T1000 (cell line): ENCODE measurements around the gene RALGAPA1.
"Not testable (repeated sequence)": the region's sequence is repeated elsewhere in the genome, so short reads cannot be mapped to it uniquely, and the experiment has no call there.

ENCODE experiments used
- DNase-seq: peaks from one replicate; lab custom pipeline; 2025; ENCODE audit warnings: mixed read lengths; lab: John Stamatoyannopoulos, UW

The RALGAPA1 gene

DNA sequence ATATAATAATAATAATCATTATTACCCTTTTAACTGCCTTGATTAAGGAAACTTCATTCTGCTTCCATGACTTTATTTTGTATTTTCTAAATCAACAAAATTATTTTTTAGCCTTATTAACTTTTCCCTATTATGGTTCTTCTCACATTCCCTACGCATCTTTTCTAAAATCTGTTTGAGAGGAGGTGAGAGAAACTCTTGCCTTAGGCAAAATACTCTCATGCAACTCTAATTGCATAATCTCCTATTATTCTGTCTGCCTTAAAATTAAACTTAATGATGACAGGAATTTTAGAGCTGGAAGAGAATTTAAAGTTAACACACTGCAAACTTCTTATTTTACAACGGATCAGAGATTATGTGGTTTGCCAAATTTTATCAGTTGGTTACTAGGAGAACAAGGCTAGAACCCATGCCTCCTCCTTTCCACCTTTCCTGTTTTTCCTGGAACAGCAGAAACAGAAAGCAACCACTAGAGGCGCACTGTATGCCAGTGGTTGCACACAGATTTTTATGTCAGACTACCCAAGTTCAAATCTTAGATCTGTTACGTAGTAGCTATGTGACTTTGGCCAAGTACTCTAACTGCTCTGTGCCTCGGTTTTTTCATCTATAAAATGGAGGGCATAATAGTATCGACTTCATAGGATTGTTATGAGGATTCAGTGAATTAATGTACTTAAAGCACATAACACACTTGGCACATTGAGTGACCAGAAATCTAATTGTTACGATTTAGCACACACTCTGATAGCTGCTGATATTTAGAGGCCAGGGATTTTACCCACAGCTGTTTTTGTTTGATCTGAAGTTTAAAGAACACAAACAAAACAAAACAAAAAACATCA, 12.7 kb upstream of the RALGAPA1 start:
- no peak for DNase-seq

DNA sequence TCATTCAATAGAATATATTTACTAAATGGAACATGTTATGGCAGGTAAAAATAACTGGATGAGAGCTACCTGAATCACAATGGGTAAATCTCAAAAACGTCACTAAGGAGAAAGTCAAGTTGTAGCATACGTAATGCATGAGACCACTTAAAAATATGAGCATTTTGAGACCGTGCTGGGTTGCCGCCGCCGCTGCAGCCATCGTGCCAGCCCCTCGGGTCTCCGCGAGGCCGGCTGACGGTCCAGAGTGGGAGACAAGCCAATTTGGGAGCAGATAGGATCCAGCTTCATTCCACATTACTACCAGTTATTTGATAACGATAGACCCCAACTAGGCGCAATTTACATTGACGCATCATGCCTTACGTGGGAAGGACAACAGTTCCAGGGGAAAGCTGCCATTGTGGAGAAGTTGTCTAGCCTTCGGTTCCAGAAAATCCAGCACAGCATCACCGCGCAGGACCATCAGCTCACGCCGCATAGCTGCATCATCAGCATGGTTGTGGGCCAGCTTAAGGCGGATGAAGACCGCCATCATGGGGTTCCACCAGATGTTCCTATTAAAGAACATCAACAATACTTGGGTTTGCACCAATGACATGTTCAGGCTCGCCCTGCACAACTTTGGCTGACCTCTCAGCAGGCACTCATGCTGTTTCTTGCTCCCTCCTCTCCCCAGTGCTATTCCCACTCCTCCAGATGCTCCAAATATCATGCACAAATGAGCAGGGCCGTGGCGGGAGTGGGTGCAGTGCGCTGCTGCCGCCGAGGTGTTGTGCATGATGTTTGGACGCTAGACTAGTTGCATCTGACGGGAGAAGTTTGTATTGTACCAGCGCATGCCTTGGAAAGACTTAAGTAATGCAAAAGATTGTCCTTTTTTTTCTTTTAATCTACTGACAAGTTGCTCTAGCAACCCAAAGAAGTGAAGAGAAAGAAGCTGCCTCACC, 10.8 kb upstream of the RALGAPA1 start:
- DNase-seq: no peak

DNA sequence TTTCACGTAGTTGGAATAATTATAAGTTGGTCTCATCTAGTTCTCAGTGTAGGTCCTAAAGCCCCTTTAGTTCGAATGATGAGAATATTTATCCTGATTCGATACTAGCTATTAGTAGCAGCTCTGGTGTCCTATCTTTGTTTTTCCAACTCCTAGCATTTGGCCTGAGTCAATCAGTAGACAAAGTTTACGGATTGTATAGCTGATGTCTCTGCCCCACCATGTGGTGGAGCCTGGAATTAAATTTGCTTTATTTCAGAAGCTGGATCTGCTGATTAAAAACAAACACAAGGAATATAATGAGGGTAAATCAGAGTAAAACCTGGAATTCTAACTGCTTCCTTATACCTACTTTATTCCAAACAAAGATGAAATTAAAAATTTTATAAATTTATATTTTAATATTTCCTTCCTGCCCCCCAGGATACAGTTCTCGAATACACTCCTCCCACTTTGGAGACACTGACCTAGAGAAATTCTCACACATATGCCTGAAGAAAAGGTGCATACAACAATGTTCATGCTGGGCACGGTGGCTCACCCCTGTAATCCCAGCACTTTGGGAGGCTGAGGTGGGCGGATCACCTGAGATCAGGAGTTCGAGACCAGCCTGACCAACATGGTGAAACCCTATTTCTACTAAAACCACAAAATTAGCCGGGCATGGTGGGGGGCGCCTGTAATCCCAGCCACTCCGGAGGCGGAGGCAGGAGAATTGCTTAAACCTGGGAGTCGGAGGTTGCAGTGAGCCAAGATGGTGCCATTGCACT, 9.4 kb upstream of the RALGAPA1 start:
- DNase-seq: no peak

DNA sequence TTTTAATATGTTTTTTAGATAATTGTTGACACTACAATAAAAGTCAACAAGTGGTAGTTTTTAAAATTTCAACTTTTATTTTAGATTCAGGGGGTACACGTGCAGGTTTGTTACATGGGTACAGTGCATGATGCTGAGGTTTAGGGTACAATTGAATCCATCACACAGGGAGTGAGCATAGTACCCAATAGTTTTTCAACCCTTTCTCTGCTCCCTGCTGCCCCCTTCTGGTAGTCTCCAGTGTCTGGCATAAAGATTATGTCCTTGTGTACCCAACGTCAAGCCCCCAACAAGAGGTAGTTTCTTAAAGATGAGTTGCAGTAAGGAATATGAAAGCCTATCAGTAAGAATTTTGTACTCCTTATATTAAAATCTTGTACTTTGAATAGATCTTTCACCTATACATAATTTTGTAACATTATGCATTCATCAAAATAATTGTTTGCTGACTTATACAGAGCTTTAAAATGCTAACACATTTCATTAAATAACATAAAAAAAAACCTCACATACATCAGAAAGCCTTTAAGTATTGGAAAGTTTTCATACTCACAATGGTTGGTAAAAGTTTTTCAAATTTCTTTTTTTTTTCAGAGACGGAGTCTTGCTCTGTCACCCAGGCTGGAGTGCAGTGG, 5.4 kb upstream of the RALGAPA1 start:
- no peak for DNase-seq

DNA sequence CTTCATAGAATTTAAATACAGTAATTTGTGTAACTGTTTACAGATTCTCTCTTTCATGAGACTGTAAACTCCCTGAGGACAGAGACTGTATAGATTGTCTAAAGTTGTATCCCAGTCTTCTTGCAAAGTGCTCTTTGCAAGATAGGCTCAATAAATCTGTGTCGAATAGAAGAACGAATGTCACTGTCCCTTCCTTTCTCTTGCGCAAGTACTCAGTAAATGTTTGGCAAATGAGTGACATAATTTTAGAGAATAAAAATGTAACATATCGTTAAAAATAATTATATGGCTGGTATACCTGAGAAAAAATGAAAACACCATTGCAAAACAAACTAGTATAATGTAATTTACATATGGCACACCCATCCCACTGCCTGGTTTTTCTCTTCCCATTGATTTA, 1.9 kb upstream of the RALGAPA1 start:
- DNase-seq: no peak

DNA sequence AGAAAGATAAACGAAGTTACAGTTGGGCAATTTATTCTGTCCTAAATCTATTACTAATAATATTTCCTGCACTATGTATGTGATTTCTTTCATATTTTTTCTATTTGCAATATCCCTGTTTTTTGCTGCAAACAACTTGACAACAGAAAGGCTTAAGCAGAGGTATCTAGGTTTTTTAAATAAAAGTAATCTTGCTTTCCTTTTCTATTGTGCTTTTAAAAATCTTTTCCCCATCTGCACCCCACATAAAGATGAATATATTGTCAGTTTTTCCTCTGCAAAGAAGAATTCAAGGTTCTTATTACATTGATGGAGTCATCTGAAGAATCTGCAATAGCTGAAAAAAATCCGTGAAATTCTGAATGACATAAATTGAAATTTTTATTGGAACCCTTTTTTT, 502 bp upstream of the RALGAPA1 start:
- DNase-seq: no peak

DNA sequence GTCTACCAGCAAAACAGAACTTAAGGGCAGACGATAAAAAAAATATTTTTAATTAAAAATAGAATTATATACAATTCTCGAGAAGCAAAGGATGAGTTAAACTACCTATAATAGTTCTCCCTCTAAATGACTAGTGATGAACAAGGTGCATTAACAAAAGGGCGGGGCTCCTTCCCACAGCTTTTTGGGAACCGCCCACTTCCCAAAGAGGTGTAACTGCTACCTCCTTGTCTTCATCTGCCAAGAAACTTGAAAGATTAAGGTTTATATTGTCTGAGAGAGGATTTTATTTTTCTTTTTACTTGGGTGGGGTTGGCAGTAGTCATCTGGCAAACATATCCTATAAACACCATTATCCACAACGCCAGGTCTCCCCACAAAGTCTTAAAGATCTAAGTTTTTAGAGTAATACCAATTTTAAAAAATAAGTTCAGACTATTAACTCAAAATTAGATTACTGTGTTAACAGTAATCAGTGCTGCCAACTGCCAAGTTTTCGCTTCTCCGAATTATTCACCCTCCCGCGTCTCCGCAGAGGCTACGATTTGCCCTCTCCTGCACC, 938 bp downstream of the RALGAPA1 start:
- DNase-seq: no peak

DNA sequence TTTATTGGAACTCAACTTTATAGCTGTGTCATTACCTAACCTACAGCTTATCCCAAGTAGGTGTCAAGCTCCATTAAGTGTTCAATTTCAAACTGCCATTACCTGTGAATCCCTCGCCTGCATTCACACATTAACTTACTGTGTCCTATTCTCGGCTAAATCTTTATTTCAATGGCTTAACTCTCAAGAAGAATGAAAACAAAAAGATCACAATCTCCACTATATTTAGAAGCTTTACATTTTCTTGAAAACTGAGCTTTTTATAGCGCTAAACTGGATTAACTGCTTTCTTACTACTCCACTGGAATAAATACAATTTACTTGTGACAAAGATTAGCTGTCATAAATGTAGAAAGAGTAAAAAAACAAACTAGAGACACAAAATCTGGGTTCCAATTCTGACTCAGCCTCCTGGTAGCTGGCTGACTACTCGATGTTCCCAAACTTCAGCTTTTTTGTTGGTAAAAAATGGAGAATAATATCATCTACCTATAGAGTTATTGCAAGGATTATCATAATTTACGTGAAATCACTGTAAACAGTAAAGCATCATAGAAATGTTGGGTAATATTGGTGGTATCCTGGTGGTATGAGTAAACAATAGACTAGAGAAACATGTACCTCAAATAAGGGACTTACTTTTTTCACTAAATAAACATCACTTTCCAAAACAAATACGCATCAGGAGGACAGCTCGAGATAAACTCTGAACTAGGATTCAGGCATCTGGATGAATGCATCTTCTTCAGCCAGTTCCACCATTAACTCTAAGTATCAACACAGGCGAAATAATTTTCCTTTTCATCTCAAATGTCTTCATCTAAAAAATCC, 1.7 kb downstream of the RALGAPA1 start:
- no peak for DNase-seq

DNA sequence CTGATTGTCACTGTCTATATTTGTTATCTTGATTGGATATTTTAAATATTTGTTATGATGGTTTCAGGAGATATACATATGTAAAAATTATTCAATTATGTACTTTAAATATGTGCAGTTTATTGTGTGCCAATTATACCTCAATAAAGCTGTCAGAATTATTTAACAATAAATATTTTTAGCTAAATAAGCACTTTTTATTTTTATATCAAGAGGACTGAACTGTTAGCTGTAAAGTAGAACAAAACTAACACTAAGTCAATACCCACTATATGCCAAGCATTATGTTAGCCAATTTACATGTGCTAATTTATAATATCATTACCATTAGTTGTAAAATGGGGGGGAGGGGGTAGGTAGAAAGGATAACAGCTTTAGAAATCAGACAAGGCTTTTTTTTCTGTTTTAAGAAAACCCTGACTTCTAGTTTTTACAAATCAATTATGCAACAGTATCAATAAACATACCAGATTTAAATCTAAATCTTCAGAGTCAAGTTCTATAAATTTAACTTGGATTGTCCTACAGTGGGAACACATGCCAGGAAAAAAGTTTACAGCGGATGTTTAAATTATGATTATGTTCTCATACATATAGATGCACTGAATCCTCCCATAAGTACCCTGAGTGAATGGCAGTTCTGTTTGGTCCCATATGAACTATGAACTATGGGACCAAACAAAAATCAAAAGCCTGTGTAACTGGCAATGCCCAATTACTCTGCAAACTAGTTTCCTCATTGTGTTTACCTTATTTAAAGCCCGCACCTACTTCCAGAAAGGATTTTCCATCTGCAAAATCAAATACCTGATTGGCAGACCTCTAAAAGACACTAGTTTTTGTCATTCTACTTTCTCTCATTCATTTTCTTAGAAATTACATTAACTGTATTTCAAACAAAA, 2.8 kb downstream of the RALGAPA1 start:
- no peak for DNase-seq

DNA sequence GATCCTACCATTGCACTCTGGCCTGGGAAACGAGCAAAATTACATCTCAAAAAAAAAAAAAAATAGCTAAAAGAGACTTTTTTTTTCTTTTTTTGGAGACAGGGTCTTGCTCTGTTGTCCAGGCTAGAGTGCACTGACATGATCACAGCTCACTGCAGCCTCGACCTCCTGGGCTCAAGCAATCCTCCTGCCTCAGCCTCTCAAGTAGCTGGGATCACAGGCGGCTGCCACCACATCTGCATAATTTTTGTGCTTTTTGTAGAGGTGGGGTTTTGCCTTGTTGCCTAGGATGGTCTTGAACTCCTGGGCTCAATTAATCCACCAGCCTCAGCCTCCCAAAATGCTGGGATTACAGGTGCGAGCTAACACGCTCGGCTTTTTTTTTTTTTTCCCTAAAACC, 11.3 kb downstream of the RALGAPA1 start:
- no peak for DNase-seq

DNA sequence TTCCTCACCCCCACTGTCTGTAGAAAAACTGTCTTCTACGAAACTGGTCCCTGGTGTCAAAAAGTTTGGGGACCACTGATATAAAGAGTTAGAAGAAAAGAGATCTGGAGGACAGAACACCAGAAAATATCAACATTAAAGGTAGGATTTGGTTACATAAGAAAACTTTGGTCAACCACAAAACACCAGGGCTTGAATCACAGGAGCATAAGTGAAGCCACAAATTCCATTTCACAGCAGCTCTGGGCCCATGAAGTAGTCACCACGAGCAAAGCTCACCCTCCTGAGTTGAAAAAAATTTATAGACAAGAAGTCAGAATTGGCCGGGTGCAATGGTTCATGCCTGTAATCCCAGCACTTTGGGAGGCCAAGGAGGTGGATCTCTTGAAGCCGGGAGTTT, 19.4 kb downstream of the RALGAPA1 start:
- no peak for DNase-seq

DNA sequence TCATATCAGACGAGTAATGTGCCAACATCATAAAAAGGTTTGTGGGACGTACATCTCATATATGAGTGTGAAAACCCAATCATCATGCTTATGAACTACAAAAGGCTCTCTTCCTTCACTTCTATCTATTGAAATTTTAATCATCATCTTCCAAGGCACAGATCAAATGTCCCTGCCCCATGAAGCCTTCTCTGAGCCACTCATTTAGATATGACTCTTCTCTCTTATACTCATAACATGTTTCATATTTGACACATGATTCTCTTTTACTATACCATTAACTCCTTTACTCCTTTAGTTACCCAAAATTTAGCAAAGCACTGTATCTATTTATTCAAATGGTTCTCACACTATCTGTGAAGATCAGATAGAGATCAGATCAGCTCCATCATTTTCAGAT, 22.2 kb downstream of the RALGAPA1 start:
- no peak for DNase-seq

DNA sequence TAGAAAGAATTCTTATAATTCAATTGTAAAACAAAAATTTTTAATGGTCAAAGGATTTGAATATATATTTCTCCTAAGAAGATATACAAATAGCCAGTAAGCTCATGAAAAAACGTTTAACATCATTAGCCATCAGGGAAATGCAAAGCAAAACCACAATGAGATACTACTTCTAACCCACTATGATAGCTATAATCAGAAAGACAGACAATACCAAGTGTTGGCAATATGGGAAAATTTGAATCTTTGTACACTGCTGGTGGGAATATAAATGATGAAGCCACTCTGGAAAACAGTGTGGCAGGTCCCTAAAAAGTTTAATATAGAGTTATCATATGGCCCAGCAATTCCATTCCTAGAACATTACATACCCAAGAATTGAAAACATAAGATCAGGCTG, 25.4 kb downstream of the RALGAPA1 start:
- DNase-seq: no peak

DNA sequence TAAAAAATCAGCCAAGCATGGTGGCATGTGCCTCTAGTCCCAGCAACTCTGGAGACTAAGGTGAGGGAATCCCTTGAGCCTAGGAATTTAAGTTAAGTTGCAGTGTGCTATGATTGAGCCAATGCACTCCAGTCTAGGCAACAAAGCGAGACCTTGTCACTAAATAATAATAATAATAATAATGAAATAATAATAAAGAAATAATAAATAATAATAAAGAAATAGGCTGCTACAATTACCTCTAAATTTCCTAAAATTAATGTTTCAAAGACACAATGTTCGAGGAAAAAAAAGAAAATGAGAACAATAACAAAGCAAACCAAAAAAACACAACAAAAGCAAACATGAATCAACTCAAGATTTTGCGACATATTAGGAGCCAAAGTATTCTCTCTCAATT, 29.7 kb downstream of the RALGAPA1 start:
- DNase-seq: no peak

DNA sequence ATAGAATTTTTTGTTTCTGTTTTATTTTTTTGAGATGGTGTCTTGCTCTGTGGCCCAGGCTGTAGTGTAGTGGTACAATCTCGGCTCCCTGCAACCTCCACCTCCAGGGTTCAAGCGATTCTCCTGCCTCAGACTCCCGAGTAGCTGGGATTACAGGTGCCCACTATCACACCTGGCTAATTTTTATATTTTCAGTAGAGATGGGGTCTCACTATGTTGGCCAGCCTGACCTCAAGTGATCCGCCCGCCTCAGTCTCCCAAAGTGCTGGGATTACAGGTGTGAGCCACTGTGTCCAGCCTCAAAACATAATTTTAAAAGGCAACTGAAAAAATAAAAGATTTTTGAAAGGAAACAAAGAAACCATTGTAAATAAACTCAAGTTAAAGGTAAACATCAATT, 31.5 kb downstream of the RALGAPA1 start:
- not testable (repeated sequence) for DNase-seq

DNA sequence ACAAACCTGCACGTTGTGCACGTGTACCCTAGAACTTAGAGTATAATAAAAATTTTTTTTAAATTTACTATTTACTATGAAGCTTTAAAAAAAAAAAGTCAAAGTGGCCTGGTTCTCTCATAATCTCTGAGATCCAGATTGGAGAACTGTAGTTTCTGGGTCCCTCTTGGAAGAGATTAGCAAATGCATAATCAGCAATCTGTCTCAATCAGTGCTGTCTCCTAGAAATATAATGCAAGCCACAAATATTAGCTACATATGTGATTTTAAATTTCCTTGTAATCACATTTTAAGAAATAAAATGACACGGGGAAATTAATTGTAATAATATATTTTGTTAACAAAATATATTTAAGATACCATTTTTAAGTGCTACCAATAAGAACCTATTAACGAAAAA, 32.3 kb downstream of the RALGAPA1 start:
- DNase-seq: no peak

DNA sequence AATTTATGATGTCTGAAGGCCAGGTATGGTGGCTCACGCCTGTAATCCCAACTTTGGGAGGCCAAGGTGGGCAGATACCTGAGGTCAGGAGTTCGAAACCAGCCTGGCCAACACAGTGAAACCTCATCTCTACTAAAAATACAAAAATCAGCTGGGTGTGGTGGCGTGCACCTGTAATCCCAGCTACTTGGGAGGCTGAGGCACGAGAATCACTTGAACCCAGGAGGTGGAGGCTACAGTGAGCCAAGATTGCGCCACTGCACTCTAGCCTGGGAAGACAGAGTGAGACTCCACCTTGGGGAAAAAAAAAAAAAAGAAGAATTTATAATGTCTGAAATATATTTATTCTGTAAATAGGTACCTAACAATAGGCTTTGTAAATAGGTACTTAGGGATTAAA, 33.0 kb downstream of the RALGAPA1 start:
- not testable (repeated sequence) for DNase-seq

DNA sequence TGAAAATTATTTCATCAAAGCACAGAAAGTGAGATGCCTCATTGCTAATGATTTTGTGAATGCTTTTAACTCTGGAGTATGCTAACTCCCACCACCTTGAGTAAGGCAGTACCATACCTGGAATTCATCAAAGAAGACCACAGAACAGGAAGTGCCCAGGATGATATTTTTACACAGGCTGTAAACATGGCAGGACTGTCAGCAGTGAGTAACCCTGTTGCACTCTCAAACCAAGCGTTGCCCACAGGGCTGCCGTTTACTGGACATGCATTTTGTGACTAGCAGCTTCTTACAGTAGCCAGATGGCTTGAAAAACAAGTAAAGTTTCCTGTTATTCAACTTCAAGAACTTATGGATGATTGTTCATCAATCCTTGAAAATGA, 42.4 kb downstream of the RALGAPA1 start:
- DNase-seq: no peak

DNA sequence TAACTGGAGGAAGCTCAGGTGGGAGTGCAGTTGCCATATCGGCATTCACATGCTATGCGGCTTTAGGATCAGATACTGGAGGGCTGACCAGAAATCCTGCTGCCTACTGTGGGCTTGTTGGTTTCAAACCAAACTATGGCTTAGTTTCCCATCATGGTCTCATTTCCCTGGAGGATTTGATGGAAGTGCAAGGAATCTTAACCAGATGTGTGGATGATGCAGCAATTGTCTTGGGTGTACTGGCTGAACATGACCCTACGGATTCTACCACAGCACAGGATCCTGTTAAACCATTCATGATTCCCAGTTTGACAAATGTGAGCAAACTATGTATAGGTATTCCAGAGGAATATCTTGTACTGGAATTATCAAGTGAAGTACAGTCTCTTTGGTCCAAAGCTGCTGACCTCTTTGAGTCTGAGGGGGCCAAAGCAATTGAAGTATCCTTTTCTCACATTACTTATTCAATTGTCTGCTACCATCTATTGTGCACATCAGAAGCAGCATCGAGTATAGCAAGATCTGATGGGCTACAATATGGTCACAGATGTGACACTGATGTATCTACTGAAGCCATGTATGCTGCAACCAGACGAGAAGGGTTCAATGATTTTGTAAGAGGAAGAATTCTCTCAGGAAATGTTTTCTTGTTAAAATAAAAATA, 42.9 kb downstream of the RALGAPA1 start:
- DNase-seq: no peak
